T-helper 2 cell treated with Interferon-gamma antibody and Interleukin-4, amounts not matched to agents 5 μg/mL and 100 μg/mL, for 36 hours (primary cell): ENCODE data around the gene CRIP2.
A peak's percentile ranks its signal among the peaks of the same experiment; 100 is the strongest.

Experiments used
- DNase-seq: peaks from one replicate; pipeline ENCODE4 v3.0.0; 2021; ENCODE audit warnings: low spot score
- H3K27ac Mint-ChIP-seq: one replicate; pipeline ENCODE4 v1.8.0; 2021; ENCODE audit warnings: mild to moderate bottlenecking, mixed read lengths
- H3K27me3 Mint-ChIP-seq: one replicate; pipeline ENCODE4 v1.8.0; 2021; ENCODE audit warnings: low read depth, mixed read lengths
- H3K36me3 Mint-ChIP-seq: one replicate; pipeline ENCODE4 v1.8.0; 2021; ENCODE audit warnings: low read depth, mixed read lengths
- H3K4me1 Mint-ChIP-seq: one replicate; pipeline ENCODE4 v1.8.0; 2021; ENCODE audit warnings: low read depth, mixed read lengths
- H3K4me3 Mint-ChIP-seq: one replicate; pipeline ENCODE4 v1.8.0; 2022; ENCODE audit warnings: mild to moderate bottlenecking, moderate library complexity, mixed read lengths
- H3K9me3 Mint-ChIP-seq: one replicate; pipeline ENCODE4 v1.8.0; 2021; ENCODE audit warnings: mixed read lengths

The CRIP2 gene

GRCh38 chr14:105507247-105507646 is 32.6 kb downstream of the CRIP2 start:
- H3K27me3 Mint-ChIP-seq, result peaks cover 16% of the 10 kb centered on the region
- H3K36me3 Mint-ChIP-seq, result no peaks in the 10 kb centered on the region
- H3K4me1 Mint-ChIP-seq, result peaks cover 8% of the 10 kb centered on the region
- no peaks in the 10 kb centered on the region for H3K9me3 Mint-ChIP-seq
- H3K4me3 Mint-ChIP-seq, result no peak overlapping the region
- H3K27ac Mint-ChIP-seq, result no peak overlapping the region
- DNase-seq, result no peak

- Mint-ChIP-seq H3K27ac (no peak overlapping the region), H3K36me3 (no peaks in the 10 kb centered on the region), H3K27me3 (peaks cover 16% of the 10 kb centered on the region), H3K4me3 (peak overlapping the region; percentile 31), H3K9me3 (no peaks in the 10 kb centered on the region), H3K4me1 (peaks cover 8% of the 10 kb centered on the region)
- DNase-seq, result no peak
Observed at GRCh38 chr14:105508069-105508468, 33.4 kb downstream of the CRIP2 start.

- peaks cover 16% of the 10 kb centered on the region for H3K27me3 Mint-ChIP-seq
- H3K36me3 Mint-ChIP-seq, result no peaks in the 10 kb centered on the region
- no peaks in the 10 kb centered on the region for H3K9me3 Mint-ChIP-seq
- H3K4me3 Mint-ChIP-seq, result no peak overlapping the region
- no peak for DNase-seq
- no peak overlapping the region for H3K27ac Mint-ChIP-seq
- peaks cover 8% of the 10 kb centered on the region for H3K4me1 Mint-ChIP-seq
Observed at GRCh38 chr14:105508601-105509000, 34.0 kb downstream of the CRIP2 start.

GRCh38 chr14:105517096-105517495 is 42.5 kb downstream of the CRIP2 start:
- DNase-seq, result no peak
- H3K9me3 Mint-ChIP-seq, result no peaks in the 10 kb centered on the region
- H3K27ac Mint-ChIP-seq, result no peak overlapping the region
- H3K4me1 Mint-ChIP-seq, result no peaks in the 10 kb centered on the region
- H3K4me3 Mint-ChIP-seq, result no peak overlapping the region
- no peaks in the 10 kb centered on the region for H3K36me3 Mint-ChIP-seq
- H3K27me3 Mint-ChIP-seq, result peaks cover 19% of the 10 kb centered on the region

GRCh38 chr14:105519946-105520698 is 45.5 kb downstream of the CRIP2 start:
- peaks cover 32% of the 10 kb centered on the region for H3K27me3 Mint-ChIP-seq
- no peak overlapping the region for H3K4me3 Mint-ChIP-seq
- H3K36me3 Mint-ChIP-seq, result no peaks in the 10 kb centered on the region
- H3K27ac Mint-ChIP-seq, result no peak overlapping the region
- no peaks in the 10 kb centered on the region for H3K4me1 Mint-ChIP-seq
- H3K9me3 Mint-ChIP-seq, result no peaks in the 10 kb centered on the region
- DNase-seq, result no peak

GRCh38 chr14:105525326-105525725 is 50.7 kb downstream of the CRIP2 start:
- Mint-ChIP-seq H3K36me3 (no peaks in the 10 kb centered on the region), H3K4me1 (peaks cover 8% of the 10 kb centered on the region), H3K27ac (no peak overlapping the region), H3K4me3 (peak overlapping the region; percentile 49), H3K9me3 (no peaks in the 10 kb centered on the region), H3K27me3 (peaks cover 31% of the 10 kb centered on the region)
- DNase-seq, result no peak

GRCh38 chr14:105525861-105526775 is 51.5 kb downstream of the CRIP2 start, which contains the start of gene TMEM121:
Gene TMEM121 (plus strand): TSS chr14:105526583. CDS start chr14:105528835, 2,252 bp downstream.
- Mint-ChIP-seq H3K27me3 (peaks cover 31% of the 10 kb centered on the region), H3K27ac (peak within 1 kb of the TSS; percentile 41), H3K9me3 (no peaks in the 10 kb centered on the region), H3K36me3 (no peaks in the 10 kb centered on the region), H3K4me3 (peak within 1 kb of the TSS; percentile 75), H3K4me1 (peaks cover 8% of the 10 kb centered on the region)
- peak; percentile 43 for DNase-seq

- Mint-ChIP-seq H3K9me3 (no peaks in the 10 kb centered on the region), H3K27me3 (peaks cover 31% of the 10 kb centered on the region), H3K27ac (peak overlapping the region; percentile 41), H3K36me3 (no peaks in the 10 kb centered on the region), H3K4me1 (peaks cover 8% of the 10 kb centered on the region), H3K4me3 (peak overlapping the region; percentile 75)
- DNase-seq, result no peak
Observed at GRCh38 chr14:105526776-105527380, 52.3 kb downstream of the CRIP2 start.

GRCh38 chr14:105527381-105527825 is 52.8 kb downstream of the CRIP2 start:
- Mint-ChIP-seq H3K4me3 (peak overlapping the region; percentile 75), H3K27ac (peak overlapping the region; percentile 41), H3K27me3 (peaks cover 31% of the 10 kb centered on the region), H3K4me1 (peaks cover 8% of the 10 kb centered on the region), H3K36me3 (no peaks in the 10 kb centered on the region), H3K9me3 (no peaks in the 10 kb centered on the region)
- DNase-seq, result no peak

GRCh38 chr14:105527826-105528585 is 53.4 kb downstream of the CRIP2 start:
- DNase-seq, result peak; percentile 79
- no peaks in the 10 kb centered on the region for H3K9me3 Mint-ChIP-seq
- H3K36me3 Mint-ChIP-seq, result no peaks in the 10 kb centered on the region
- H3K27ac Mint-ChIP-seq, result peak overlapping the region; percentile 55
- peak overlapping the region; percentile 75 for H3K4me3 Mint-ChIP-seq
- H3K4me1 Mint-ChIP-seq, result peaks cover 8% of the 10 kb centered on the region
- H3K27me3 Mint-ChIP-seq, result peaks cover 30% of the 10 kb centered on the region

GRCh38 chr14:105528586-105529318 is 54.1 kb downstream of the CRIP2 start:
- H3K36me3 Mint-ChIP-seq, result no peaks in the 10 kb centered on the region
- H3K27me3 Mint-ChIP-seq, result peaks cover 27% of the 10 kb centered on the region
- H3K27ac Mint-ChIP-seq, result peak overlapping the region; percentile 73
- peak; percentile 48 for DNase-seq
- H3K9me3 Mint-ChIP-seq, result no peaks in the 10 kb centered on the region
- peak overlapping the region; percentile 73 for H3K4me3 Mint-ChIP-seq
- peaks cover 8% of the 10 kb centered on the region for H3K4me1 Mint-ChIP-seq

- Mint-ChIP-seq H3K27ac (peak overlapping the region; percentile 73), H3K4me1 (peaks cover 8% of the 10 kb centered on the region), H3K4me3 (peak overlapping the region; percentile 73), H3K36me3 (no peaks in the 10 kb centered on the region), H3K9me3 (no peaks in the 10 kb centered on the region), H3K27me3 (peaks cover 25% of the 10 kb centered on the region)
- DNase-seq, result no peak
Observed at GRCh38 chr14:105529319-105529568, 54.6 kb downstream of the CRIP2 start.
